Measurements from ENCODE around the gene AKR1A1.

The AKR1A1 gene

GRCh38 chr1:45615885-45616284 is 65.3 kb downstream of the AKR1A1 start:
- no peak for DNase-seq

- no peak for DNase-seq
Observed at GRCh38 chr1:45617618-45618017, 67.0 kb downstream of the AKR1A1 start.

GRCh38 chr1:45619149-45619921 is 68.7 kb downstream of the AKR1A1 start:
- no peak for DNase-seq

Data from hypothalamus (tissue), 51 donors.